Ectodermal cell (in vitro differentiated cells): ENCODE data around the gene TNPO1.

ENCODE experiments used
- H3K27ac ChIP-seq: 2 replicates; pipeline ENCODE4 v1.7.0; 2013; ENCODE audit warnings: mild to moderate bottlenecking, low read depth, low read length; ENCODE audit not compliant: insufficient read depth, poor library complexity, severe bottlenecking
- H3K27me3 ChIP-seq: 2 replicates; pipeline ENCODE4 v1.7.0; 2013; ENCODE audit warnings: mild to moderate bottlenecking, low read length; ENCODE audit not compliant: insufficient read depth, control insufficient read depth, poor library complexity, severe bottlenecking
- H3K36me3 ChIP-seq: one replicate; pipeline ENCODE4 v1.7.0; 2013; ENCODE audit warnings: low read length; ENCODE audit not compliant: control insufficient read depth, insufficient read depth
- H3K4me1 ChIP-seq: one replicate; pipeline ENCODE4 v1.7.0; 2013; ENCODE audit warnings: low read length; ENCODE audit not compliant: control insufficient read depth, insufficient read depth
- H3K4me3 ChIP-seq: 2 replicates; pipeline ENCODE4 v1.7.0; 2013; ENCODE audit warnings: low read depth, low read length, control low read depth; ENCODE audit not compliant: insufficient read depth
- H3K9me3 ChIP-seq: 2 replicates; pipeline ENCODE4 v1.7.0; 2013; ENCODE audit warnings: mild to moderate bottlenecking, low read length, moderate library complexity; ENCODE audit not compliant: control insufficient read depth
- WGBS, 2 experiments: methylation state at CpG; one replicate each; pipeline ENCODE4 v1.1.7; 2013; ENCODE audit warnings: missing lambda C conversion rate in 2 of 2; 5-methylcytosine and 5-hydroxymethylcytosine counted together

Gene TNPO1

DNA sequence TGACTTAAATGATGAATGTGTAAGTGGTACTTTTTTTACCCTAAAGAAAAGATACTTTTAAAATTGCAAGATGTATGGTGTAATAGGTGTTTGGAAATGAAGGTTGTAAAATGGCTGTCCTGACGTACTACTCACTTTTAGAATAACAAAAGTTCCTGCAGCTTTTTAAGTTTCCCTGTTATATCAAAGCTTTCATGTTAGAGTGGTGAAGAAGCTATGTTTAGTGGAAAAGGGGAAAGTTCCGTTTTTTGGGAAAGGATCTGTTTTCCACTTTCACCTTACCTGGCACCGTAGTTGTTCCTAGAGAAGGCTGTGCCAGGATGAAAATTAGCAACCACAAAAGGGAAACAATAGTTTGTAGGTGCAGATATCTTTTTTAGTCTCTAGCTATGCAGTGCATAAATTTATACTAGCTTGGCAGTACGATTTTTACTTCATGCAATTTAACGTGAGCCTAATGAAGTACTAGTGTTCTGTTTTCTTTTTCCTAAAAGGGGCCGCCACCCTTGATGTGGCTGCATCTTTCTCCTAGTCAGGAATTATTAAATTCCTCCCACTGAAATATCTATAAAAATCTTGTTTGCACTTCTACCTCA, 1.3 kb downstream of the TNPO1 start:
- 31% methylated on average over 6 of the region's 6 CpGs for WGBS, 2 experiments
- peaks cover 13% of the 10 kb centered on the region for H3K4me1 ChIP-seq
- peak overlapping the region; percentile 95 for H3K4me3 ChIP-seq
- H3K9me3 ChIP-seq = no peaks in the 10 kb centered on the region
- H3K27ac ChIP-seq = peak overlapping the region; percentile 100
- H3K27me3 ChIP-seq = no peaks in the 10 kb centered on the region
- H3K36me3 ChIP-seq = no peaks in the 10 kb centered on the region

GRCh38 chr5:72818866-72819534, 2.5 kb downstream of the TNPO1 start:
- Histone ChIP-seq H3K27ac (peak overlapping the region; percentile 22), H3K36me3 (no peaks in the 10 kb centered on the region), H3K9me3 (no peaks in the 10 kb centered on the region), H3K4me1 (peaks cover 13% of the 10 kb centered on the region), H3K27me3 (no peaks in the 10 kb centered on the region), H3K4me3 (peak overlapping the region; percentile 95)
- 18 to 22% methylated on average over 5 of the region's 5 CpGs for WGBS, 2 experiments

GRCh38 chr5:72821776-72822175, 5.3 kb downstream of the TNPO1 start:
- H3K9me3 ChIP-seq = no peaks in the 10 kb centered on the region
- 90 to 99% methylated on average over 2 of the region's 2 CpGs for WGBS, 2 experiments
- H3K4me3 ChIP-seq = no peak overlapping the region
- H3K27ac ChIP-seq = no peak overlapping the region
- no peaks in the 10 kb centered on the region for H3K36me3 ChIP-seq
- H3K4me1 ChIP-seq = peaks cover 13% of the 10 kb centered on the region
- H3K27me3 ChIP-seq = no peaks in the 10 kb centered on the region

DNA sequence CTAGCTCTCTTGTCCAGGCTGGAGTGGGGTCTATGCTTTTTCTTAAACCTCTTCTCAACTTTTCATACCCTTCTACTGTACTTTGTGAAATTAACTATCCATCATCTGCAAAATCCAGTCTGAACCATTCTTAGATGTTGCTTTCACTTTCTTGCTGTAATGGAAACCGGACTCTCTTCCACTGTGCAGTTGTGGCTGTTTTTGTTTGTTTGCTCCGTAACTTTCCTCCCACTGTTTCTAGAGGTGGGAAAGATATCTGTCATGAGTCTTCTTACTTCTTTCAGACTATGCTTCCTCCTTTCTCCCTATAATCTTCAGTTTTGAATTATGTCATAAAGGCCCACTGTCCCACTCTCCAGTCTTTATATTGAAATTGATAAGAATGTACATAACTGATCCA, 6.5 kb downstream of the TNPO1 start:
- Histone ChIP-seq H3K9me3 (no peaks in the 10 kb centered on the region), H3K36me3 (no peaks in the 10 kb centered on the region), H3K27me3 (no peaks in the 10 kb centered on the region), H3K4me3 (no peak overlapping the region), H3K27ac (no peak overlapping the region), H3K4me1 (peaks cover 13% of the 10 kb centered on the region)
- WGBS, 2 experiments = 83 to 97% methylated on average over 1 to 2 of the region's 2 CpGs

GRCh38 chr5:72829707-72830106, 13.2 kb downstream of the TNPO1 start:
- no peaks in the 10 kb centered on the region for H3K4me1 ChIP-seq
- no peak overlapping the region for H3K4me3 ChIP-seq
- no peaks in the 10 kb centered on the region for H3K27me3 ChIP-seq
- H3K9me3 ChIP-seq = no peaks in the 10 kb centered on the region
- H3K36me3 ChIP-seq = no peaks in the 10 kb centered on the region
- H3K27ac ChIP-seq = no peak overlapping the region

GRCh38 chr5:72830362-72830761, 13.9 kb downstream of the TNPO1 start:
- Histone ChIP-seq H3K27me3 (no peaks in the 10 kb centered on the region), H3K9me3 (no peaks in the 10 kb centered on the region), H3K27ac (no peak overlapping the region), H3K4me3 (no peak overlapping the region), H3K36me3 (no peaks in the 10 kb centered on the region), H3K4me1 (no peaks in the 10 kb centered on the region)
- no CpG with 5 or more reads among the region's 2 CpGs for WGBS, 2 experiments

DNA sequence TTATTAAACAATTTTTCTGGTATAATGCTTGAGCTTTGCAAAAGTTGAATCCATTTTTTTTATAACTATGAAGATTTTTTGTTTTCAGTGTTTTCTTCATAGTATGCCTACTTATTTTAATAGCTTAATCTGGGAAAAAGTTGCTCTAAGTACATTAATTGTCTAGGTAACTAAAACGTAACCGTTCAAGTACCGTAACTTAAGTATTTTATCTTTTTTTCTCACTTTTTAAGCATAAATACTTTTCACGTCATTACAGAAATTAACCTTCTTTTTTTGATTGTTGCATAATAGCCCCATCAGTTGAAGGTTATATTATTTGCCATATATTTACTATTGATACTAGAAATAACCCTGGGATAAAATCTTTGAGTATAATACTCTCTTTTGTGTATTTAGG, 15.2 kb downstream of the TNPO1 start:
- H3K27ac ChIP-seq = no peak overlapping the region
- no peaks in the 10 kb centered on the region for H3K4me1 ChIP-seq
- no peak overlapping the region for H3K4me3 ChIP-seq
- H3K27me3 ChIP-seq = no peaks in the 10 kb centered on the region
- 93 to 98% methylated on average over 3 to 4 of the region's 4 CpGs for WGBS, 2 experiments
- no peaks in the 10 kb centered on the region for H3K9me3 ChIP-seq
- no peaks in the 10 kb centered on the region for H3K36me3 ChIP-seq

- Histone ChIP-seq H3K4me1 (no peaks in the 10 kb centered on the region), H3K36me3 (no peaks in the 10 kb centered on the region), H3K4me3 (no peak overlapping the region), H3K9me3 (no peaks in the 10 kb centered on the region), H3K27ac (no peak overlapping the region), H3K27me3 (no peaks in the 10 kb centered on the region)
- 91 to 92% methylated on average over 2 of the region's 2 CpGs for WGBS, 2 experiments
Measured at GRCh38 chr5:72834924-72835323, 18.5 kb downstream of the TNPO1 start.

DNA sequence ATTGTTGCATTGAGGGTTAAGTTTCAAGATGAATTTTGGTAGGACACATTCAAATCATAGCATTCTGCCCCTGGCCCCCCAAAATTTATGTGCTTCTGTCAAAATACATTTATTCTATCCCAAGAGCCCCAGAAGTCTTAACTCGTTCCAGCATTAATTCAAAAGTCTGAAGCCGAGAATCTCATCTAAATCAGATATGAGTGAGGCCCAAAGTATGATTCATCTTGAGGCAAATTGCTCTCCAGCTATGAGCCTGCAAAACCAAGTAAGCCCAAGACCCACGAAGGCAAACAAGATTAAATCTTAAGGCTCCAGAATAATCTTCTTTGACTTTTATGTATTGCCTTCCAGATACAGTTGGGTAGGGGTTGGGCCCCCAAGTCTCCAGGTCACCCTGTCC, 19.2 kb downstream of the TNPO1 start:
- Histone ChIP-seq H3K9me3 (no peaks in the 10 kb centered on the region), H3K27me3 (no peaks in the 10 kb centered on the region), H3K36me3 (no peaks in the 10 kb centered on the region), H3K27ac (no peak overlapping the region), H3K4me3 (no peak overlapping the region), H3K4me1 (no peaks in the 10 kb centered on the region)
- WGBS, 2 experiments = 93 to 95% methylated on average over 3 of the region's 3 CpGs

- Histone ChIP-seq H3K36me3 (no peaks in the 10 kb centered on the region), H3K4me1 (no peaks in the 10 kb centered on the region), H3K27me3 (no peaks in the 10 kb centered on the region), H3K27ac (no peak overlapping the region), H3K4me3 (no peak overlapping the region), H3K9me3 (no peaks in the 10 kb centered on the region)
- WGBS, 2 experiments = 95 to 100% methylated on average over 1 of the region's 1 CpG
Measured at GRCh38 chr5:72836810-72837209, 20.3 kb downstream of the TNPO1 start.
